GM21737 (cell line): Measurements from ENCODE around the gene PARP2.

ENCODE experiments used
- ATAC-seq: cut with Tn5 transposase; IDR thresholded peaks from one replicate; pipeline ENCODE4 v1.9.1; 2021; ENCODE audit warnings: mild to moderate bottlenecking, moderate library complexity; ENCODE audit not compliant: unreplicated experiment

The PARP2 gene

GRCh38 chr14:20400589-20400964 is 57.1 kb downstream of the PARP2 start:
- no peak for ATAC-seq

- ATAC-seq: no peak
Measured at GRCh38 chr14:20400965-20401593, 57.6 kb downstream of the PARP2 start.

- no peak for ATAC-seq
Measured at GRCh38 chr14:20403521-20403920, 60.1 kb downstream of the PARP2 start.
